ENCODE results near the gene IDH2.
"Not testable (repeated sequence)": the region's sequence is repeated elsewhere in the genome, so short reads cannot be mapped to it uniquely, and the experiment has no call there.

Gene IDH2

GRCh38 chr15:90101969-90102890 lies at the start of gene IDH2:
Gene IDH2 (minus strand): TSS chr15:90102468. CDS start chr15:90102390, 78 bp downstream.
- DNase-seq: peak; percentile 92

DNA sequence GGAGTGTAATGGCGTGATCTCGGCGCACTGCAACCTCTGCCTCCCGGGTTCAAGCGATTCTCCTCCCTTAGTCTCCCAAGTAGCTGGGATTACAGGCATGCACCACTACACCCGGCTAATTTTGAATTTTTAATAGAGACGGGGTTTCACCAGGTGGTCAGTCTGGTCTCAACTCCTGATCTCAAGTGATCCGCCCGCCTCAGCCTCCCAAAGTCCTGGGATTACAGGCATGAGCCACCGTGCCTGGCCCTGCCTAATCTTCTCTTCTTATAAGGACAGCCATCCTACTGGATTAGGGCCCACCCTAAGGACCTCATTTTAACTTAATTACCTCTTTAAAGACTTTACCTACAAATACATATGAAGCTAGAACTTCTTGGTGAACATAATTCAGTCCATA lies 48.3 kb upstream of the IDH2 start:
- DNase-seq: not testable (repeated sequence)

GRCh38 chr15:90149609-90150340 lies 47.5 kb upstream of the IDH2 start:
- peak; percentile 20 for DNase-seq

DNA sequence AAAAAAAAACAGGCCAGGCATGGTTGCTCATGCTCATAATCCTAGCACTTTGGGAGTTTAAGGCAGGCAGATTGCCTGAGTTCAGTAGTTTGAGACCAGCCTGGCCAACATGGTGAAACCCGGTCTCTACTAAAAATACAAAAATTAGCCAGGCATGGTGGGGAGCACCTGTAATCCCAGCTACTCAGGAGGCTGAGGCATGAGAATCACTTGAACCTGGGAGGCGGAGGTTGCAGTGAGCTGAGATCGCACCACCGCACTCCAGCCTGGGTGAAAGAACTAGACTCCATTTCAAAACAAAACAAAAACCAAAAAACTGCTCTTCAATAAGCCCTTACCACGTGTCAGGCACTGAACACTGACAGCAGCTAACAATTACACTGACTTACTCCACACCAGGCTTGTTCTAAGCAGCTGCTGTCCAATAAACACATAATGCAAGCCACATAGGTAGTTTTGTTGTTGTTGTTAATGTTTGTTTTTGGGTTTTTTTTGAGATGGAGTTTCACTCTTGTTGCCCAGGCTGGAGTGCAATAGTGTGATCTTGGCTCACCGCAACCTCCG lies 44.0 kb upstream of the IDH2 start:
- DNase-seq: not testable (repeated sequence)

- DNase-seq: no peak
These were observed 43.5 kb upstream of the IDH2 start for GRCh38 chr15:90145761-90146160.

DNA sequence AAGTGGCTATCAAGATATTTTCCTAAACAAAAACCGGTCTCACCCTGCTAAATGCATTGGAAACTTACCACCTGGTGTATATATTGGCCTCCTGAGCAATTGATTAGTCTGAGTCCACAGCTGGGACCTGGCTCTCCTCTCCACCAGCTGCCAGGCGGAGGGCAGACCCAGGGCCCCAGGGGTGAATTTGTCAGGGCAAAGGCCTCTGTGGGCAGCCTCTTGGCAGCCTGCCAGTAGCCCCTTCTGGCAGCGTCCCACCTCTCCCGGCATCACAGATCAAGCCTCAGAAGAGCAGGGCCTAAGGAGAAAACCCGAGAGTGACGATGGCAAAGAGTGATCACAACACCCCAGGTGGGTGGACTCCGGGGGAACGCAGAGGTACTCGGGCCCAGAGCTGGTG lies 43.0 kb upstream of the IDH2 start:
- no peak for DNase-seq

DNA sequence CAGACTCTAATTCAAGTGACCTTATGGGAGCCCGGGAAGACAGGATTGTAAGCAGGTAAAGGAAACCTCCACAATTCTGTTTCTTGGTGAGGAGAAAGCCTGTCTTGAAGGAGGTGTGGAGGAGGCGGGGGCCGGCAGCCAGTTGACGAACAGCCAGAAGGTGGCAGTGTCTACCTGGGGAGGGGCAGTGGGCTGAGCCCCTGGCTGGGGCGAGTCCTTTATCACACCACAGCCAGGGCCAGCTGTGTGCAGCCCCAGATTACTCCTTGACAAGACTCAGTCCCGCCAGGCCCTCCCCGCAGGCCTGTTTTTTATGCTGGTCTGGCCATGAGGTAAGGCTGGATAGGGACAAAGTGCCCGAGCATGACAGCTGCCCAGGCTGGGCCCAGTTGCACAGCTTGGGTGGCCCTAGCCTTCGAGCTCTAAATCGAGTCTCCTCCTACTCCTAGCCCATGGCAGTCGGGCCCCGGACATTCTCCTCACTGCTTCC lies 40.9 kb upstream of the IDH2 start:
- DNase-seq: peak; percentile 80

- DNase-seq: no peak
These were observed 40.2 kb upstream of the IDH2 start for GRCh38 chr15:90142216-90143165.

DNA sequence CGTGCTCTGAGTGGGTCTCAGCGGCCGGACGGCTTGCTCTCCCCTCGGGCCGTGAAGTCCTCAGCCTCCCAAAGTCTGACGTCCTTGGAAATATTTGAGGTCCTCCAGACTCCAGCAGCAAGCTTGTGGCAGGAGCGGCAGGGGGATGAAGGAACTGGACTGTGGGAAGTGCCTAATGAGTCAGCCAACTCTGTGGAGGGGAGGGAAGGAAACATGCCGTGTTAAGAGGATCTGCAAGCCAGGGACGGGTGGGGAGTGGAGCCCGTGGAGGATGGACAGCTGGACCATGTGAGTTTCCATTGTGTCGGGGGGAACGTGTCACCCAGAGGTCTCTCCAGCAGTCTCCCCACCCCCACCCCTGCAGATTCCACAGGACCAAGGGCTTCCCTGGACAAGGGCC lies 39.4 kb upstream of the IDH2 start:
- no peak for DNase-seq

GRCh38 chr15:90139549-90139948 lies 37.3 kb upstream of the IDH2 start:
- not testable (repeated sequence) for DNase-seq

- DNase-seq: no peak
These were observed 36.0 kb upstream of the IDH2 start for GRCh38 chr15:90138071-90138833.

DNA sequence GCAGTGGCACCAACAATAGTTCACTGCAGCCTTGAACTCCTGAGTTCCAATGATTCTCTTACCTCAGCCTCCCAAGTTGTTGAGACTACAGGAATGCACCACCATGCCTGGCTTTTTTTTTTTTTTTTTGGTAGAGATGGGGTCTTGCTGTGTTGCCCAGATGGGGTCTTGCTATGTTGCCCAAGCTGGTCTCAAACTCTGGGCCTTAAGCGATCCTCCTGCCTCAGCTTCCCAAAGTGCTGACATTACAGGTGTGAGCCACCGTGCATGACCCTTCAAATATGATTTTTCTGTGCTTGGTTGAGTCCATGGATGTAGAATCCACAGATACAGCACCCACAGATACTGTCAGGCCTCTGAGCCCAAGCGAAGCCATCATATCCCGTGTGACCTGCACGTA lies 30.2 kb upstream of the IDH2 start:
- no peak for DNase-seq

GRCh38 chr15:90131848-90132247 lies 29.6 kb upstream of the IDH2 start:
- DNase-seq: no peak

GRCh38 chr15:90130291-90130690 lies 28.0 kb upstream of the IDH2 start:
- no peak for DNase-seq

- peak; percentile 65 for DNase-seq
These were observed 24.5 kb upstream of the IDH2 start for GRCh38 chr15:90126596-90127435.

DNA sequence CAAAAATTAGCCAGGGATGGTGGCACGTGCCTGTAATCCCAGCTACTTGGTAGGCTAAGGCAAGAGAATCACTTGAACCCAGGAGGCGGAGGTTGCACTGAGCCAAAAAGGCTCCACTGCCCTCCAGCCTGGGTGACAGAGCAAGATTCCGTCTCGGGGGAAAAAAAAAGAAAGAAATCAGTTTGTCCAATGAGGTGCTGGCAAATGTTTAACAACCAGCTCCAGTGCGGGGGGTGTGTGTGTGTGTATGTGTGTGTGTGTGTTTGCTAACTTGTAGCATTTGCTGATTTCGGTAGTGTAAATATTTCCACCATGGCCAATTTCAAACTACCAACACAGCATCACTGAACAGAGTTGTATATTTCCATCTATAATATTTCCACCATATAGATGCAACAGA lies 23.8 kb upstream of the IDH2 start:
- peak; percentile 29 for DNase-seq

- no peak for DNase-seq
These were observed 22.2 kb upstream of the IDH2 start for GRCh38 chr15:90124507-90124906.

DNA sequence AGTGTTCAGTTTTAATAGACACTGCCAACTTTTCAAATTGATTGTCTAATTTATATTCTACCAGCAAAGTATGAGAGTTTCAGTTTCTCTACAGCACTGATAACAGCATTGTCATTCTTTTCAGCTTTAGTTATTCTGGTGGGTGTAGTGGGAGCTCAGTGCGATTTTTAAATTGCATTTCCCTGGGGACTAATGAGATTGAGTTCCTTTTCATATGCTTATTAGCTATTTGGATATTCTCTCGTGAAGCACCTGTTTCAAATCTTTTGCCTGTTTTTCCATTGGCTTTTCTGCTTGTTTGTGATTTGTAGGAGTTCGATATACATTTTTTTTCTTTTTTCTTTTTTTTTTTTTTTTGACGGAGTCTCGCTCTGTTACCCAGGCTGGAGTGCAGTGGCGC lies 18.8 kb upstream of the IDH2 start:
- DNase-seq: no peak

DNA sequence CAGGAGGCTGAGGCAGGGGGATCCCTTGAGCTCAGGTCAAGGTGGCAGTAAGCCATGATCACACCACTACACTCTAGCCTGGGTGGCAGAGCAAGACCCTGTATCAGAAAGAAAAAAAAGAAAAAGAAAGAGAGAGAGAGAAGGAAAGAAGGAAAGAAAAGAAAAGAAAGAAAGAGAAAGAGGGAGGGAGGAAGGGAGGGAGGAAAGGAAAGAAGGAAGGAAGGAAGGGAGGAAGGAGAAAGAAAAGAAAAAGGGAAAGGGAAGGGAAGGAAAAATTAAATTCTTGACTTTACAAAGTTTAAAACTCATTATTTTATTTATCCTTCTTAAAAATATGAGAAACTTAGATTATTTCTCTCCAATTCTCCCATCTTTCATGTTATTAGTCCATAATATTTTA lies 17.1 kb upstream of the IDH2 start:
- no peak for DNase-seq

DNA sequence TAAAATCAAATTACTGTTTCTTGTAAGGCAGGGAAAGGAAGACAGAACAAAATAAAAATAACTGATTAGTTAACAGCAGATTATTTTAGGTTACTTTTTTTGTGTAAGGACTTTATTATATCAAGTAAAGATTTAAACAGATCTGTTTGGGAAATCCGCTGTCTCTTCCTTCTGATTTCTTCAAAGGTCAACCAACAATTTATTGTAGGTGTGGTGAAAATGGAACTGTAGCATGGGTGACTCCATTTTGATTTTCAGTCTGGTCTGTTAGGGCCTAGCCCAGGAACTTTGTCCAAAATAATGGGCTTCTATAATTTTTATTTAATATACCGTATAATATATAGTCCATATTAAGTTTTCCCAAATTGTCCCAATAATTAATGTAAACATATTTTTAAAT lies 13.5 kb upstream of the IDH2 start:
- no peak for DNase-seq

- DNase-seq: no peak
These were observed 12.2 kb upstream of the IDH2 start for GRCh38 chr15:90114451-90114901.

Measured in DMS53 (cell line).